GM12878 (cell line): Measurements from ENCODE around the gene ABCD3. TPM values are rescaled to one million over a fixed set of nuclear protein-coding genes. Genes with fewer than 3 reads are reported as not detected.
A peak's percentile ranks its signal among the peaks of the same experiment; 100 is the strongest.

Experiments
- ATAC-seq: fragments of 200-7000 bp; cut with Tn5 transposase; 3 replicates; pipeline ENCODE4 v1.9.1; 2020; ENCODE audit warnings: mild to moderate bottlenecking, moderate library complexity
- BruUV-seq: library from RNA; stranded (reverse); fragments of 400-500 nt; replicated peaks from 2 replicates; lab custom pipeline; 2021; lab: Mats Ljungman, UMichigan
- CTCF ChIA-PET: fragments of 300-600 bp; sonication (Branson Sonifier 250); formaldehyde crosslinking; extraction: SDS; loops from one replicate; lab custom pipeline; 2021; ENCODE audit warnings: inconsistent platforms; lab: Yijun Ruan, JAX
- POLR2A ChIA-PET: fragments of 350-600 bp; formaldehyde crosslinking; extraction: SDS; loops from one replicate; lab custom pipeline; 2021; ENCODE audit warnings: inconsistent platforms; lab: Charles Lee
- RAD21 ChIA-PET: fragments of 300-600 bp; sonication (Branson Sonifier 250); formaldehyde crosslinking; loops from one replicate; lab custom pipeline; 2023; ENCODE audit warnings: antibody characterized with exemption; ENCODE audit not compliant: unreplicated experiment; lab: Charles Lee
- SMC1A ChIA-PET: fragments of 300-600 bp; sonication (Branson Sonifier 250); formaldehyde crosslinking; loops from one replicate; lab custom pipeline; 2023; ENCODE audit not compliant: unreplicated experiment, uncharacterized antibody; lab: Charles Lee
- DNase-seq: peaks from one replicate; pipeline ENCODE4 v3.0.0-alpha.2; 2011; ENCODE audit warnings: low read depth, low spot score
- FAIRE-seq: peaks from 3 replicates; lab custom pipeline; 2011; peaks lifted over from hg19 to GRCh38; lab: Jason Lieb, UNC
- H2AFZ ChIP-seq: 2 replicates; pipeline ENCODE4 v1.6.0; 2011; ENCODE audit warnings: low read depth, low read length, control low read depth; ENCODE audit not compliant: control insufficient read depth
- H3K27ac ChIP-seq: 2 replicates; pipeline ENCODE4 v1.5.1; 2011; ENCODE audit warnings: control low read depth; ENCODE audit not compliant: control insufficient read depth, insufficient read depth
- H3K27me3 ChIP-seq, 2 experiments: replicated peaks in 1 of 2; 2 replicates each; pipeline versions ENCODE4 v1.6.0 to v1.6.1; 2011; ENCODE audit warnings: low read length in 1 of 2; ENCODE audit not compliant: control insufficient read depth in 2 of 2, insufficient read depth in 2 of 2
- H3K36me3 ChIP-seq, 2 experiments: 2 replicates each; pipeline ENCODE4 v1.5.1; 2011; ENCODE audit warnings: low read length in 1 of 2; ENCODE audit not compliant: control insufficient read depth in 2 of 2, insufficient read depth in 2 of 2
- H3K4me1 ChIP-seq: 2 replicates; pipeline ENCODE4 v1.6.1; 2011; ENCODE audit warnings: mild to moderate bottlenecking, low read length, moderate library complexity, mixed read lengths; ENCODE audit not compliant: control insufficient read depth, insufficient read depth
- H3K4me2 ChIP-seq: 2 replicates; pipeline ENCODE4 v1.6.0; 2011; ENCODE audit warnings: control low read depth; ENCODE audit not compliant: control insufficient read depth, insufficient read depth
- H3K4me3 ChIP-seq: fragments of 200-600 bp; sonication (generic); 2 replicates; pipeline ENCODE4 v1.5.1; 2016
- H3K79me2 ChIP-seq: 2 replicates; pipeline ENCODE4 v1.6.0; 2011; ENCODE audit warnings: low read length; ENCODE audit not compliant: control insufficient read depth, insufficient read depth
- H3K9ac ChIP-seq: 2 replicates; pipeline ENCODE4 v1.8.0; 2011; ENCODE audit warnings: low read length, control low read depth, mixed read lengths; ENCODE audit not compliant: control insufficient read depth, insufficient read depth
- H3K9me3 ChIP-seq: replicated peaks from 3 replicates; pipeline ENCODE4 v1.5.1; 2011; ENCODE audit warnings: mild to moderate bottlenecking, low read length; ENCODE audit not compliant: control insufficient read depth, insufficient read depth
- H4K20me1 ChIP-seq: 2 replicates; pipeline ENCODE4 v1.6.0; 2011; ENCODE audit not compliant: control insufficient read depth, insufficient read depth
- DPF2 ChIP-seq: fragments of 450-650 bp; IDR thresholded peaks from 2 replicates; pipeline ENCODE4 v1.6.1; 2017; ENCODE audit warnings: mild to moderate bottlenecking
- EP300 ChIP-seq, 2 experiments: fragments of 150-350 bp in 1 of 2; IDR thresholded peaks; 2 replicates each; pipeline ENCODE4 v1.6.1; 2011 to 2012; ENCODE audit warnings: low read depth in 2 of 2, low read length in 2 of 2, borderline replicate concordance in 1 of 2, improper control_type of control experiment in 1 of 2, inconsistent platforms in 1 of 2; ENCODE audit not compliant: control insufficient read depth in 1 of 2
- HDGF ChIP-seq: fragments of 450-650 bp; IDR thresholded peaks from 2 replicates; pipeline ENCODE4 v1.6.1; 2016; ENCODE audit warnings: antibody characterized with exemption
- IKZF1 ChIP-seq: fragments of 450-650 bp; conservative IDR thresholded peaks from 2 replicates; pipeline ENCODE4 v1.6.1; 2017; ENCODE audit warnings: antibody characterized with exemption, mild to moderate bottlenecking
- IKZF2 ChIP-seq, 2 experiments: fragments of 450-650 bp; IDR thresholded peaks; 2 replicates each; pipeline ENCODE4 v1.6.1; 2017; ENCODE audit warnings: mild to moderate bottlenecking in 2 of 2, moderate library complexity in 2 of 2
- KAT2A ChIP-seq: conservative IDR thresholded peaks from 2 replicates; pipeline ENCODE4 v1.6.1; 2011; ENCODE audit warnings: low read depth, low read length; ENCODE audit not compliant: control insufficient read depth
- PAX8 ChIP-seq: fragments of 450-650 bp; IDR thresholded peaks from 2 replicates; pipeline ENCODE4 v1.6.1; 2017; ENCODE audit warnings: mild to moderate bottlenecking, moderate library complexity
- POLR2AphosphoS2 ChIP-seq: IDR thresholded peaks from 2 replicates; pipeline ENCODE4 v1.6.1; 2011; ENCODE audit warnings: low read depth, mild to moderate bottlenecking, low read length, improper control_type of control experiment, moderate library complexity
- SIN3A ChIP-seq: IDR thresholded peaks from 2 replicates; pipeline ENCODE4 v1.6.1; 2012; ENCODE audit warnings: low read depth, low read length, improper control_type of control experiment
- WGBS: methylation state at CpG from one replicate; pipeline ENCODE4 v1.1.6; 2016; ENCODE audit warnings: low lambda C conversion rate; ENCODE audit not compliant: insufficient replicate concordance, insufficient coverage; ENCODE audit errors: missing lambda C conversion rate; 5-methylcytosine and 5-hydroxymethylcytosine counted together
- in situ Hi-C: fragments of 300-500 bp; cut with MboI; formaldehyde crosslinking; loops from 9 replicates; pipeline ENCODE4 v1.14.3; 2018; ENCODE audit warnings: mixed read lengths
- intact Hi-C: fragments of 100-400 bp; cut with micrococcal nuclease; formaldehyde crosslinking; loops from one replicate; pipeline ENCODE4 v1.14.2; 2022; ENCODE audit not compliant: unreplicated experiment
- polyA plus RNA-seq, 11 experiments: library from polyadenylated mRNA; depleted of rRNA in 4 of 11; unstranded in 6 of 11; stranded (reverse) in 5 of 11; fragments of >200 nt; fragmentation: Nextera tagmentation in 4 of 11; fragmentation: Illumina TruSeq in 1 of 11; extraction: Ambion mirVana in 4 of 11; extraction: Trizol in 1 of 11; gene quantifications; 1 replicate in 1 of 11; 2 replicates in 10 of 11; pipeline versions ENCODE4 v1.2.1 to v1.2.3, GENCODE V29; 2011 to 2016; ENCODE audit warnings: inconsistent platforms in 2 of 11, missing spikeins in 2 of 11, low read depth in 1 of 11
- total RNA-seq, 4 experiments: library from RNA; depleted of rRNA in 3 of 4; stranded (reverse); fragments of >200 nt in 3 of 4; fragmentation: Illumina TruSeq in 1 of 4; extraction: Trizol in 1 of 4; gene quantifications; 2 replicates each; pipeline versions ENCODE4 v1.2.1 to v1.2.3, GENCODE V29; 2013 to 2021
- TF ChIP-seq, protein P1 (sequence below): IDR thresholded peaks from 2 replicates; pipeline ENCODE4 v1.6.1; 2011; ENCODE audit warnings: low read depth, low read length, improper control_type of control experiment, borderline replicate concordance
- TF ChIP-seq, protein P2 (sequence below): fragments of 450-650 bp; IDR thresholded peaks from 2 replicates; pipeline ENCODE4 v1.6.1; 2016; ENCODE audit warnings: mild to moderate bottlenecking, moderate library complexity, borderline replicate concordance
- TF ChIP-seq, protein P3 (sequence below): fragments of 450-650 bp; IDR thresholded peaks from 2 replicates; pipeline ENCODE4 v1.6.1; 2017; ENCODE audit warnings: mild to moderate bottlenecking
- TF ChIP-seq, protein P4 (sequence below): fragments of 450-650 bp; IDR thresholded peaks from 2 replicates; pipeline ENCODE4 v1.6.1; 2018; ENCODE audit warnings: borderline replicate concordance, mild to moderate bottlenecking; ENCODE audit not compliant: partially characterized antibody

ABCD3 gene
- total and polyA plus RNA-seq, 10 of the 15 experiments (the other 5 are each of a cell fraction or from before 2014, with no cell fraction given) = 15.1 to 40.2 (median 24.1) TPM

DNA sequence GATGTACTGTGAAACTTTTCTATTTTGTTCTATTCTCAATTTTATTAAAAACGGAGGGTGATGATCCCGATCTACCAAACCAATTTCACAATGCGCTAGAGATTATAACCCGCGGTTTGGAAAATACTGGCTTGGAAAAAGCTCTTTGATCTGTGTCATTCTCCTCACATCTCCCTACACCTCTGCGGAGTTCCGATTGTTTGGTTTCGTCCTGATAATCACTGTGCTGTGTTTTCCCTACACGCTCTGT is 536 bp upstream of the ABCD3 start:
- no peaks in the 10 kb centered on the region for H3K4me1 ChIP-seq
- no peak for ATAC-seq
- in situ Hi-C loops = no loop called here
- H2AFZ ChIP-seq = peak overlapping the region; percentile 90
- H3K79me2 ChIP-seq = peaks cover 13% of the 10 kb centered on the region
- SMC1A ChIA-PET = interaction anchor here (0.9 to 1.0 kb wide), 2 partner anchors 13 to 85 kb away, joined by 3 read pairs; no protein-coding TSS in a partner anchor
- RAD21 ChIA-PET = no interaction called here
- no peaks in the 10 kb centered on the region for H3K36me3 ChIP-seq
- CTCF ChIA-PET = interaction anchor here (1.1 kb wide), 1 partner anchor 32 kb away, joined by 4 read pairs; no protein-coding TSS in a partner anchor
- TSS peak; percentile 80 for BruUV-seq
- FAIRE-seq = no peak
- H4K20me1 ChIP-seq = no peaks in the 10 kb centered on the region
- POLR2A ChIA-PET = interaction anchor here (0.7 kb wide), 1 partner anchor 8 kb away, joined by 3 read pairs; no protein-coding TSS in a partner anchor
- DNase-seq = no peak
- H3K9me3 ChIP-seq = no peaks in the 10 kb centered on the region
- peak overlapping the region; percentile 72 for H3K9ac ChIP-seq
- no peaks in the 10 kb centered on the region for H3K27me3 ChIP-seq
- WGBS = 17% methylated on average over 9 of the region's 9 CpGs
- peak overlapping the region; percentile 32 for H3K4me2 ChIP-seq
- H3K27ac ChIP-seq = peak overlapping the region; percentile 3; the same call in 1 of the 2 replicates
- intact Hi-C loops = loop anchor here (10.0 kb wide), 1 partner anchor 817 kb away; the partner anchor contains the start of gene RWDD3
- peak overlapping the region; percentile 50 for H3K4me3 ChIP-seq
- TF ChIP-seq POLR2AphosphoS2 (0 out of 2 replicates have a peak, but pooled peaks have one; percentile 6), KAT2A (no peak), HDGF (no peak), EP300 (IDR thresholded peaks at IDR 0.05; ENCODE audit: borderline replicate concordance in 1 of 2, control insufficient read depth in 1 of 2, low read depth in 2 of 2, low read length in 2 of 2) (no peak), DPF2 (no peak), PAX8 (no peak), IKZF2 (IDR thresholded peaks at IDR 0.05) (peak in 1 of 2 experiments; percentile 30; a peak in 1 of 4 replicates), IKZF1 (no peak), SIN3A (peak; percentile 35; the same call in 1 of the 2 replicates)
- TF ChIP-seq, protein P1, sequence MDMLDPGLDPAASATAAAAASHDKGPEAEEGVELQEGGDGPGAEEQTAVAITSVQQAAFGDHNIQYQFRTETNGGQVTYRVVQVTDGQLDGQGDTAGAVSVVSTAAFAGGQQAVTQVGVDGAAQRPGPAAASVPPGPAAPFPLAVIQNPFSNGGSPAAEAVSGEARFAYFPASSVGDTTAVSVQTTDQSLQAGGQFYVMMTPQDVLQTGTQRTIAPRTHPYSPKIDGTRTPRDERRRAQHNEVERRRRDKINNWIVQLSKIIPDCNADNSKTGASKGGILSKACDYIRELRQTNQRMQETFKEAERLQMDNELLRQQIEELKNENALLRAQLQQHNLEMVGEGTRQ = no peak
- TF ChIP-seq, protein P2, sequence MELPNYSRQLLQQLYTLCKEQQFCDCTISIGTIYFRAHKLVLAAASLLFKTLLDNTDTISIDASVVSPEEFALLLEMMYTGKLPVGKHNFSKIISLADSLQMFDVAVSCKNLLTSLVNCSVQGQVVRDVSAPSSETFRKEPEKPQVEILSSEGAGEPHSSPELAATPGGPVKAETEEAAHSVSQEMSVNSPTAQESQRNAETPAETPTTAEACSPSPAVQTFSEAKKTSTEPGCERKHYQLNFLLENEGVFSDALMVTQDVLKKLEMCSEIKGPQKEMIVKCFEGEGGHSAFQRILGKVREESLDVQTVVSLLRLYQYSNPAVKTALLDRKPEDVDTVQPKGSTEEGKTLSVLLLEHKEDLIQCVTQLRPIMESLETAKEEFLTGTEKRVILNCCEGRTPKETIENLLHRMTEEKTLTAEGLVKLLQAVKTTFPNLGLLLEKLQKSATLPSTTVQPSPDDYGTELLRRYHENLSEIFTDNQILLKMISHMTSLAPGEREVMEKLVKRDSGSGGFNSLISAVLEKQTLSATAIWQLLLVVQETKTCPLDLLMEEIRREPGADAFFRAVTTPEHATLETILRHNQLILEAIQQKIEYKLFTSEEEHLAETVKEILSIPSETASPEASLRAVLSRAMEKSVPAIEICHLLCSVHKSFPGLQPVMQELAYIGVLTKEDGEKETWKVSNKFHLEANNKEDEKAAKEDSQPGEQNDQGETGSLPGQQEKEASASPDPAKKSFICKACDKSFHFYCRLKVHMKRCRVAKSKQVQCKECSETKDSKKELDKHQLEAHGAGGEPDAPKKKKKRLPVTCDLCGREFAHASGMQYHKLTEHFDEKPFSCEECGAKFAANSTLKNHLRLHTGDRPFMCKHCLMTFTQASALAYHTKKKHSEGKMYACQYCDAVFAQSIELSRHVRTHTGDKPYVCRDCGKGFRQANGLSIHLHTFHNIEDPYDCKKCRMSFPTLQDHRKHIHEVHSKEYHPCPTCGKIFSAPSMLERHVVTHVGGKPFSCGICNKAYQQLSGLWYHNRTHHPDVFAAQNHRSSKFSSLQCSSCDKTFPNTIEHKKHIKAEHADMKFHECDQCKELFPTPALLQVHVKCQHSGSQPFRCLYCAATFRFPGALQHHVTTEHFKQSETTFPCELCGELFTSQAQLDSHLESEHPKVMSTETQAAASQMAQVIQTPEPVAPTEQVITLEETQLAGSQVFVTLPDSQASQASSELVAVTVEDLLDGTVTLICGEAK = peak; percentile 57; the same call in 1 of the 2 replicates
- TF ChIP-seq, protein P3, sequence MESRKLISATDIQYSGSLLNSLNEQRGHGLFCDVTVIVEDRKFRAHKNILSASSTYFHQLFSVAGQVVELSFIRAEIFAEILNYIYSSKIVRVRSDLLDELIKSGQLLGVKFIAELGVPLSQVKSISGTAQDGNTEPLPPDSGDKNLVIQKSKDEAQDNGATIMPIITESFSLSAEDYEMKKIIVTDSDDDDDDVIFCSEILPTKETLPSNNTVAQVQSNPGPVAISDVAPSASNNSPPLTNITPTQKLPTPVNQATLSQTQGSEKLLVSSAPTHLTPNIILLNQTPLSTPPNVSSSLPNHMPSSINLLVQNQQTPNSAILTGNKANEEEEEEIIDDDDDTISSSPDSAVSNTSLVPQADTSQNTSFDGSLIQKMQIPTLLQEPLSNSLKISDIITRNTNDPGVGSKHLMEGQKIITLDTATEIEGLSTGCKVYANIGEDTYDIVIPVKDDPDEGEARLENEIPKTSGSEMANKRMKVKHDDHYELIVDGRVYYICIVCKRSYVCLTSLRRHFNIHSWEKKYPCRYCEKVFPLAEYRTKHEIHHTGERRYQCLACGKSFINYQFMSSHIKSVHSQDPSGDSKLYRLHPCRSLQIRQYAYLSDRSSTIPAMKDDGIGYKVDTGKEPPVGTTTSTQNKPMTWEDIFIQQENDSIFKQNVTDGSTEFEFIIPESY = no peak
- TF ChIP-seq, protein P4, sequence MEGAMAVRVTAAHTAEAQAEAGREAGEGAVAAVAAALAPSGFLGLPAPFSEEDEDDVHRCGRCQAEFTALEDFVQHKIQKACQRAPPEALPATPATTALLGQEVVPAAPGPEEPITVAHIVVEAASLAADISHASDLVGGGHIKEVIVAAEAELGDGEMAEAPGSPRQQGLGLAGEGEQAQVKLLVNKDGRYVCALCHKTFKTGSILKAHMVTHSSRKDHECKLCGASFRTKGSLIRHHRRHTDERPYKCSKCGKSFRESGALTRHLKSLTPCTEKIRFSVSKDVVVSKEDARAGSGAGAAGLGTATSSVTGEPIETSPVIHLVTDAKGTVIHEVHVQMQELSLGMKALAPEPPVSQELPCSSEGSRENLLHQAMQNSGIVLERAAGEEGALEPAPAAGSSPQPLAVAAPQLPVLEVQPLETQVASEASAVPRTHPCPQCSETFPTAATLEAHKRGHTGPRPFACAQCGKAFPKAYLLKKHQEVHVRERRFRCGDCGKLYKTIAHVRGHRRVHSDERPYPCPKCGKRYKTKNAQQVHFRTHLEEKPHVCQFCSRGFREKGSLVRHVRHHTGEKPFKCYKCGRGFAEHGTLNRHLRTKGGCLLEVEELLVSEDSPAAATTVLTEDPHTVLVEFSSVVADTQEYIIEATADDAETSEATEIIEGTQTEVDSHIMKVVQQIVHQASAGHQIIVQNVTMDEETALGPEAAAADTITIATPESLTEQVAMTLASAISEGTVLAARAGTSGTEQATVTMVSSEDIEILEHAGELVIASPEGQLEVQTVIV = no peak
